Astrocyte (in vitro differentiated cells and primary cell): Measurements from ENCODE around the gene ZNF484. TPM values are rescaled to one million over a fixed set of nuclear protein-coding genes. Genes with fewer than 3 reads are reported as not detected.
"Not testable (repeated sequence)": the region's sequence is repeated elsewhere in the genome, so short reads cannot be mapped to it uniquely, and the experiment has no call there.

Experiments used
- DNase-seq: peaks from one replicate; pipeline ENCODE4 v3.0.0-alpha.2; 2010; ENCODE audit warnings: low read depth
- FAIRE-seq: peaks from 2 replicates; lab custom pipeline; 2011; peaks lifted over from hg19 to GRCh38; lab: Jason Lieb, UNC
- H2AFZ ChIP-seq: 2 replicates; pipeline ENCODE4 v1.6.0; 2012; ENCODE audit warnings: low read depth, low read length, inconsistent platforms
- H3K27ac ChIP-seq: 2 replicates; pipeline ENCODE4 v1.5.1; 2011; ENCODE audit warnings: low read depth, low read length, inconsistent platforms
- H3K27me3 ChIP-seq: 2 replicates; pipeline ENCODE4 v1.6.0; 2011; ENCODE audit warnings: low read length, inconsistent platforms; ENCODE audit not compliant: insufficient read depth
- H3K36me3 ChIP-seq: 2 replicates; pipeline ENCODE4 v1.5.1; 2011; ENCODE audit warnings: low read length, inconsistent platforms; ENCODE audit not compliant: insufficient read depth
- H3K4me1 ChIP-seq: 2 replicates; pipeline ENCODE4 v1.5.1; 2011; ENCODE audit warnings: low read length, inconsistent platforms; ENCODE audit not compliant: insufficient read depth
- H3K4me2 ChIP-seq: 2 replicates; pipeline ENCODE4 v1.6.0; 2012; ENCODE audit warnings: low read length, inconsistent platforms
- H3K4me3 ChIP-seq: 2 replicates; pipeline ENCODE4 v1.5.1; 2011; ENCODE audit warnings: low read depth, mild to moderate bottlenecking, low read length, inconsistent platforms; ENCODE audit not compliant: insufficient read depth
- H3K79me2 ChIP-seq: 2 replicates; pipeline ENCODE4 v1.6.0; 2012; ENCODE audit warnings: mild to moderate bottlenecking, low read length, inconsistent platforms; ENCODE audit not compliant: insufficient read depth
- H3K9ac ChIP-seq: 2 replicates; pipeline ENCODE4 v1.6.0; 2012; ENCODE audit warnings: mild to moderate bottlenecking, low read length, inconsistent platforms
- H3K9me3 ChIP-seq: 2 replicates; pipeline ENCODE4 v1.5.1; 2012; ENCODE audit warnings: low read depth, mild to moderate bottlenecking, low read length, inconsistent platforms; ENCODE audit not compliant: insufficient read depth
- H4K20me1 ChIP-seq: 2 replicates; pipeline ENCODE4 v1.6.0; 2012; ENCODE audit warnings: low read length, inconsistent platforms; ENCODE audit not compliant: insufficient read depth
- H3K27ac Mint-ChIP-seq: one replicate; pipeline ENCODE4 v1.8.0; 2021; ENCODE audit warnings: mild to moderate bottlenecking, mixed read lengths; ENCODE audit not compliant: unreplicated experiment
- H3K27me3 Mint-ChIP-seq: one replicate; pipeline ENCODE4 v1.8.0; 2021; ENCODE audit warnings: low read depth, mixed read lengths; ENCODE audit not compliant: unreplicated experiment
- H3K36me3 Mint-ChIP-seq: one replicate; pipeline ENCODE4 v1.8.0; 2021; ENCODE audit warnings: low read depth, mixed read lengths; ENCODE audit not compliant: unreplicated experiment
- H3K4me1 Mint-ChIP-seq: one replicate; pipeline ENCODE4 v1.8.0; 2021; ENCODE audit warnings: low read depth, mixed read lengths; ENCODE audit not compliant: unreplicated experiment
- H3K4me3 Mint-ChIP-seq: one replicate; pipeline ENCODE4 v1.8.0; 2021; ENCODE audit warnings: mild to moderate bottlenecking, moderate library complexity, mixed read lengths; ENCODE audit not compliant: unreplicated experiment
- H3K9me3 Mint-ChIP-seq: one replicate; pipeline ENCODE4 v1.8.0; 2021; ENCODE audit warnings: mild to moderate bottlenecking, mixed read lengths; ENCODE audit not compliant: unreplicated experiment
- CTCF ChIP-seq: IDR thresholded peaks from 2 replicates; pipeline ENCODE4 v1.5.1; 2011; ENCODE audit warnings: low read depth, mild to moderate bottlenecking, inconsistent platforms, low read length, moderate library complexity; ENCODE audit not compliant: insufficient read depth
- EZH2 ChIP-seq: IDR thresholded peaks from 2 replicates; pipeline ENCODE4 v1.6.1; 2012; ENCODE audit warnings: mild to moderate bottlenecking, low read length, inconsistent platforms; ENCODE audit not compliant: insufficient read depth
- total RNA-seq: library from RNA; stranded (reverse); gene quantifications from 2 replicates; pipeline ENCODE4 v1.2.1, GENCODE V29; 2021

The ZNF484 gene
- total RNA-seq, 1 donor from 2014 or later = 10.6 TPM

- H3K4me1 ChIP-seq = no peaks in the 10 kb centered on the region
- H3K4me3 ChIP-seq = no peak overlapping the region
- no peaks in the 10 kb centered on the region for H3K27me3 Mint-ChIP-seq
- FAIRE-seq (no peak), DNase-seq (no peak)
- no peak overlapping the region for H2AFZ ChIP-seq
- no peaks in the 10 kb centered on the region for H3K79me2 ChIP-seq
- H3K4me1 Mint-ChIP-seq = no peaks in the 10 kb centered on the region
- no peaks in the 10 kb centered on the region for H4K20me1 ChIP-seq
- H3K27me3 ChIP-seq = no peaks in the 10 kb centered on the region
- no peak overlapping the region for H3K27ac Mint-ChIP-seq
- no peak overlapping the region for H3K9ac ChIP-seq
- peaks cover 31% of the 10 kb centered on the region for H3K9me3 ChIP-seq
- H3K36me3 Mint-ChIP-seq = peaks cover 82% of the 10 kb centered on the region
- H3K36me3 ChIP-seq = peaks cover 50% of the 10 kb centered on the region
- H3K4me3 Mint-ChIP-seq = no peak overlapping the region
- H3K9me3 Mint-ChIP-seq = peaks cover 65% of the 10 kb centered on the region
- no peak overlapping the region for H3K27ac ChIP-seq
- no peak overlapping the region for H3K4me2 ChIP-seq
- no peak for TF ChIP-seq EZH2
- TF ChIP-seq CTCF = no peak
Measured at GRCh38 chr9:92850898-92851297, 26.9 kb downstream of the ZNF484 start.

- not testable (repeated sequence) for H2AFZ ChIP-seq, H3K4me1 ChIP-seq, H3K27me3 Mint-ChIP-seq, H4K20me1 ChIP-seq, H3K27me3 ChIP-seq, DNase-seq, H3K79me2 ChIP-seq, H3K4me3 Mint-ChIP-seq, H3K4me1 Mint-ChIP-seq, H3K4me2 ChIP-seq, H3K27ac Mint-ChIP-seq, H3K9ac ChIP-seq, FAIRE-seq, H3K27ac ChIP-seq, H3K4me3 ChIP-seq
- peaks cover 38% of the 10 kb centered on the region for H3K9me3 ChIP-seq
- Mint-ChIP-seq H3K9me3 (peaks cover 71% of the 10 kb centered on the region), H3K36me3 (peaks cover 86% of the 10 kb centered on the region)
- H3K36me3 ChIP-seq = peaks cover 37% of the 10 kb centered on the region
Measured at GRCh38 chr9:92848740-92849139, 29.1 kb downstream of the ZNF484 start.

GRCh38 chr9:92846662-92847145, 31.1 kb downstream of the ZNF484 start:
- no peaks in the 10 kb centered on the region for H3K4me1 ChIP-seq
- Mint-ChIP-seq H3K27ac (no peak overlapping the region), H3K36me3 (peaks cover 73% of the 10 kb centered on the region), H3K9me3 (peaks cover 68% of the 10 kb centered on the region), H3K27me3 (no peaks in the 10 kb centered on the region), H3K4me1 (no peaks in the 10 kb centered on the region), H3K4me3 (no peak overlapping the region)
- H3K27me3 ChIP-seq = no peaks in the 10 kb centered on the region
- no peaks in the 10 kb centered on the region for H4K20me1 ChIP-seq
- DNase-seq = no peak
- H3K27ac ChIP-seq = no peak overlapping the region
- H3K4me3 ChIP-seq = no peak overlapping the region
- no peak overlapping the region for H2AFZ ChIP-seq
- H3K36me3 ChIP-seq = peaks cover 27% of the 10 kb centered on the region
- H3K4me2 ChIP-seq = no peak overlapping the region
- H3K9me3 ChIP-seq = peaks cover 38% of the 10 kb centered on the region
- no peak for TF ChIP-seq EZH2
- TF ChIP-seq CTCF = no peak
- FAIRE-seq = no peak
- no peaks in the 10 kb centered on the region for H3K79me2 ChIP-seq
- H3K9ac ChIP-seq = no peak overlapping the region

GRCh38 chr9:92838411-92838810, 39.4 kb downstream of the ZNF484 start:
- H3K79me2 ChIP-seq = not testable (repeated sequence)

More at GRCh38 chr9:92838411-92838810, 39.4 kb downstream of the ZNF484 start:
- FAIRE-seq, H3K4me3 ChIP-seq, H3K9ac ChIP-seq, H3K27me3 ChIP-seq, H3K4me1 ChIP-seq, H4K20me1 ChIP-seq, H2AFZ ChIP-seq, H3K27me3 Mint-ChIP-seq, H3K27ac ChIP-seq, H3K36me3 ChIP-seq, DNase-seq, H3K4me3 Mint-ChIP-seq, H3K4me2 ChIP-seq, H3K27ac Mint-ChIP-seq, H3K4me1 Mint-ChIP-seq: not testable (repeated sequence)
- Mint-ChIP-seq H3K36me3 (peaks cover 14% of the 10 kb centered on the region), H3K9me3 (peaks cover 39% of the 10 kb centered on the region)
- peaks cover 15% of the 10 kb centered on the region for H3K9me3 ChIP-seq
